ENCODE results near the gene HRAS.

The HRAS gene

DNA sequence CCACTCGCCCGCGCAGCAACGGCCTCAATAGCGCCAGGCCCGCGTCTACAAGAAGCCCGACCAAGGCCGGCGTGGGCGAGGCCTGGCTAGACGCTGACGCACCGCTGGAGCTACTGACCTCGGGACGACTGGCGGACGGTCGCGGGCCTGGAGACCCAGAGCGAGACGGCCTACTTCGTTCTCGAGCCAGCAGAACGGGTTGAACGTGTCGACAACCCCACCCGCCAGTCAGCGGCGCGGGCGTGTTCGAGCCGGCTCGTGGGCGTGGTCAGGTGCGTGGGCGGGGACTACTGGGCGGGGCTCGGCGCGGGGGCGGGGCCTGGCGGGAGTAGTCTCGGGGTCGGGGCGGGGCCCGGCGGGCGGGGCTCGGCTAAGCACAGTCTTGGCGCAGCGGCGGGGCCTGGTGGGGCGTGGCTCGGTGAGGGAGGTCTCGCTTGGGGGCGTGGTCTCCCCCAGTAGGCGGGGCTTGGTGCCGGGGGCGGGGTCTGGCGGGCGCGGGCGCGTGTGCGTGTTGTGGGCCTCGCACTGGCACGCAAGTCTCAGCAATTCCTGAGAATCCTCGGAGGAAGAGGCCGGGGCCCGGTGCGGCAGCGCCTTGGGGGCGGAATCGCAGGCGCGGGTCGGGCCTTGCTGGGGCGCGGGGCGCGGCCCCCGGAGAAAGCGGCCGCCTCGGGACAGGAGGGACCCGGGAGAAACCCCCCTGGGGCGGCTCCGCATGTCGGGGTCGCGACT, 28.2 kb downstream of the HRAS start, which contains the start of gene RNH1:
RNH1 (minus strand) TSS at position 248 of the 732 bp plus-strand sequence. CDS start 5,080 bp downstream, outside the sequence.
- DNase-seq: peak; percentile 97 to 98

DNA sequence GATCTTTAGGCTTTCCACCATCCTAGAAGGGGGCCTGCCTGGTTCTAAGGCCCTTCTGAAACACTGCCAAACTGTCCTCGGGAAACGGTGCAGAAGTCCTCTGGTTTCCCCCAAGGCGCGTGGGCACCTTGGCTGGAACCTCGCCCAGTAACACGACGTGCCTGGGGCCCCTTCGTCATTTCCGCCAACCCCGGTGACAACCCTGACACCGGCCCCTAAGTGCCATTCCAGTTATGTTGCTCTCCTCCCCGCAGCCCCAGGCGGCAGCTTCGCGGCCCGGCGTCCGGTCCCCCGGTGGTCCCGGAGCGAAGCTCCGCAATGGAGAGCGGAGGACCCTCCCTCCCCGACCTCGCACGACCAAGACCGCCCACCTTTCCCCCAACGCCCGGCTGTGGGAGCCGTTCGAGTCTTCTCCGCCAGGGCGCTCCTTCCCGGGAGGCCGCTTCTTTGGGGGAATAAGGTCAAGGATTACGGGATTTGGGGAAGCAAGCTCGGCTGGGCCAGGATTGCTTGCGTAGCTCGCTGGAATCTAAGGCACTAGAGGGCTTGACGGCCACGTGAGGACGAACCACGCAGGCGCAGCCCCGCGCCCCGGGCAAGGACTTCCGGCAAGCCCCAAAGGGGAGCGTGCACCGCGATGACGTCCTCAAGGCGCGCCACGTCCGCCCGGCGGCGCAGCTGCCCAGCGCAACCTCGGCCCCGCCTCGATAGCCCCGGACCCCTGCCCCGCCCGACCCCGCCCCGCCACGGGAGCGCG, 29.0 kb downstream of the HRAS start:
- peak; percentile 100 for DNase-seq

DNA sequence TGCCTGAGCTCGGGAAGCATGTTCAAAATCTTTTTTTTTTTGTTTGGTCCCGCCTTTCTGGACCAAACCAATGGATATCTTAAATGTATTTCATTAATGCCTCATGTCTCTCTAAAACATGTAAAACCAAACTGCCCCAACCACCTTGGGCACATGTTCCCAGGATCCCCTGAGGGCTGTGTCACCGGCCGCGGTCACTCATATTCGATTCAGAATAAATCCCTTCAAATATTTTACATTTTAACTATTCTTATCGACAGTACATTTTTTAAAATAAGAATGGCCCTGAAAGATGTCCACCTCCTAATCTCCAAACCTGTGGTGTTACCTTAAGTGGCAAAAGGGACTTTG, 30.4 kb downstream of the HRAS start:
- no peak for DNase-seq

DNA sequence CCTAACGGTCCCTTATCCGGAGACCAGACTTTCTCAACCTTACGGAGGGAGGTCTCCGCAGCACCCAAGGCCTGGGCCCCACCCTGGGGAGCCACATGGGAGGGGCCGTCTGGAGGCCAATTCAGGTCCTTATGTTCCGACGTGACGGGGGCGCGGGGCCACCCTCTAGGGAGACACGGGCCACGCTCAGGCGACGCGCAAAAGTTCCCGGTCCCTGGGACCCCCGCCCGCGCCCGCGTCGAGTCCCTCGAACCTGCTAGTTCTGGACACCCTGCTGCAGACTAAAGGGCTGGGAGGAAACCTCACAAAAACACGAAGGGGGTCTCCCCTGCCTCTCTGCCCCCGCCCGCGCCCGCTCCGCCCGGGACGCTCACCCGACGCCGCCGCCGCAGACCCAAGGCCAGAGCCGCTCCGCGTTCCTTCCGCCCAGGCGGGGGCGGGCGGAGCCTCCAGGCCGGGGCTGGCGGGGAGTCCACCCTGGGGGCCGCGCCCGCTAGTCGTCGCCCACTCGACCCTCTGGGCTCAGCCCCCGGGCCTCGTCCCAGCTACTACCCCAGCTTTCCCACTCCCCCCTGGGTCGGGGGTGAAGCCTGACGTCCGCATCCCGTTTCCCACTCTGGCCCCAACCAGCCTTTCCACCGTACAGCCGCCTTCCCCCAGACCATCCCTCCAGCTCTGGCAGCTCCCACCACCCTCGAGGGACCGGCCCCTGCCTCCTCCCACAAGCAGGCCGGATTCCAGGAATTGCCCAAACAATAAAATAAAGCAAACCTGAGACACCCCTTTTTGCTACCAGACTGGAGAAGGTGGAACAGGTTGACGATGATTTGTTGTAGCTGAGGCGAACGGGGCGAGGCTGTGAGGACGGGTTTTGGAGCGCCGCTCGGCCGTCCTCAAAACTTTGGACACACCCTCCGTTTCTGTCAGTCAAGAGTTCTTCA, 31.1 kb downstream of the HRAS start:
- DNase-seq: no peak

DNA sequence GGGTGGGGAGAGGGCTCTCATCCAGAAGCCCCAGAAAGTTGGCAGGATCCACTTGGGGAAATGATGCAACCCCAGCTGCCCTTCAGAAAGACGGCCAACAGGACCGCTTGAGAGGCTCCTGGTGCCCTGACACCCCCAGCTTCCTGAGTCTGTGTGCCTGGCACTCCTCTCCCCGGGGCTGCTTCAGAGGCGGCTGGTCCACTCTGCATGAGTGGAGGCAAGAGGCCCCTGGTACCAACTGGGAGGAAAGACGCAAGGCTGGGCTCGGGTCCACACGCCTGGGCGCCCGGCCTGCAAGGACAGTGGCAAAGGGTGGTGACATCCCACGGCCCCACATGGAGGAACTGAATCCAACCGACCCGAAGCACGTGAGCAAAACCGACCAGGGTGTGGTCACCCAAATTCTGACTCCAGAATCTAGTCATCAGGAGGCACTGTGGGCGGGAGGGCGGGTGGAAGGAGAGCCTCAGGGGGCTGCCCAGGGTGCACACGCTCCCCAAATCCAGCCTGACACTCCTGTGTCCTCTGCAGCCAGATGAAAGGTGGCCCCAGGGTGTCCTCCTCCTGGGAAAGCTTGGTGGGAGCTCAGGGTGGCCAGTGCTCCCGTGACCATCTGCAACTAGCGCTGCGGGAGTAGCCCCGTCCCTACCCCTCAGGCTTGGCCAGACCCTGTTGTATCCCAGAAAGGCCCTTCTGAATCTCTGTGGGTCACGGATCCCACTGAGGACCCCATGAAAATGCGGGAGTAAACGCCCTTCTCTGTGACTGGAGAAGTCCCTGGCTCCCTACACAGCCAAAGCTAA, 32.0 kb downstream of the HRAS start:
- DNase-seq: no peak

DNA sequence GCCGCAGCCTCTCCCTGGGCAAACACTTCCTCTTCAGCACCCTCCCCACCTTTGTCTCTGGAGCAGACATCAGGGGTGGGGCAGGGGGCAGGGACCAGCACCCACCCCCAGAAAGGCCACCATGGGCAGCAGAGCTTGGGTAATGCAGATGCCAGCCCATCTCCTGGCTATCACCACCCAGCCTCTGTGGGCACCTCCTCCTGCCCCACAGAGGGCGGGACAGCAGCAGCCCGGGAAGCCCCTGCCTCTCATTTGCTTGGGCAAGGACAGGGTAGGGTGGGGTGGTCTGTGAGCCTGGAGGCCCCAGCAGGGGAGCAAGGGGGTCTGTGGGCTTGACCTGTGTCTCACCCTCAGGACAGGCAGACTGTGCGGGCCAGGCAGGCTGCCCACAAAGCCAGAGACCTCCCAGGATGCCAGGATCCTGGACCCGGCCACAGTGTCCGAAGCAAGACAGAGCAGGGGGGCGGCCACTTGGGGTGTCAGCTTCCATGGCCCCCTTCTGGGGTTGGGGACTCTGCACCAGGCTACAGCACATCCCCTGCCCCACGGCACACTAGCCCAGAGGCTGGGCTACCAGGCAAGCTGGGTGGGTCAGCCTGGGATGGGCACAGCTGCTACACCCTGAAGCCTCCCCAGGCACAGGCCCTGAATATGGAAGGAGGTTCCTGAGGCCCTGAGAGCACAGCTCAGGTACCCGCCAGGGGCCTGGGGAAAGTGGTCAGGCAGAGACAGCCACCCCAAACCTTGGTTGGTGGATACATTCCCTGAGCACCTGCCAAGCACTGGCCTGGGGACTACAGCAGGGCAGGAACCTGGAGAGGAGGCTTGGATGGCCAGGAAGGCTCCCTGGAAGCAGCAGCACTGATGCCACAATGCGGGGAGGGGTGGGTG, 32.8 kb downstream of the HRAS start:
- DNase-seq: no peak

DNA sequence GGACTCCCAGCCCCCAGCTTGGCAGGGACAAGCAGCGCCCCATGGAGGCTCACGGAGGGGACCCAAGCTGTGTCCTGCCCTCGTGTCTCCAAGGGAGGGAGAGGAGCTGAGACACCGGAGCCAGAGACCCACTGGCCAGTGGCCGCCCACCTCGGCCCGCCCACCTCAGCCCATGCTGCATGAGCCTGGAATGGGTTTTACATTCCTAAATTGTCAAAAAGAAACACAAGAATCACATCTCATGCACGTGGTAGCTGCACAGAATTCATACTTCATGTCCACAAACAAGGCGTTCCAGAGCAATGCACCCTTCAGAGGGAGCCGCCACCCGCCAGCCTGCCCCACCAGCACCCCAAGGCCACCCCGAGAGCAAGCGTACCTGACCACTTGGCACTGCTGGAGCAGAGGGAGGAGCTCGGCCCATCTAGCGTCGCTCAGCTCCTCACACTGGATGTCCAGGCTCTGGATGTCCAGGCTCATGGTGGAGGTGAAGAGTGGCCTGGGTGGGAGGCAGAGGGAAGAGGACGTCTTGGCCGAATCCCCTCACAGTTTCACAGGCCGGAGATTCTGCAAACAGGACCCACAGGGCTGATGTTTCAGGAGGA, 33.6 kb downstream of the HRAS start:
- DNase-seq: no peak

DNA sequence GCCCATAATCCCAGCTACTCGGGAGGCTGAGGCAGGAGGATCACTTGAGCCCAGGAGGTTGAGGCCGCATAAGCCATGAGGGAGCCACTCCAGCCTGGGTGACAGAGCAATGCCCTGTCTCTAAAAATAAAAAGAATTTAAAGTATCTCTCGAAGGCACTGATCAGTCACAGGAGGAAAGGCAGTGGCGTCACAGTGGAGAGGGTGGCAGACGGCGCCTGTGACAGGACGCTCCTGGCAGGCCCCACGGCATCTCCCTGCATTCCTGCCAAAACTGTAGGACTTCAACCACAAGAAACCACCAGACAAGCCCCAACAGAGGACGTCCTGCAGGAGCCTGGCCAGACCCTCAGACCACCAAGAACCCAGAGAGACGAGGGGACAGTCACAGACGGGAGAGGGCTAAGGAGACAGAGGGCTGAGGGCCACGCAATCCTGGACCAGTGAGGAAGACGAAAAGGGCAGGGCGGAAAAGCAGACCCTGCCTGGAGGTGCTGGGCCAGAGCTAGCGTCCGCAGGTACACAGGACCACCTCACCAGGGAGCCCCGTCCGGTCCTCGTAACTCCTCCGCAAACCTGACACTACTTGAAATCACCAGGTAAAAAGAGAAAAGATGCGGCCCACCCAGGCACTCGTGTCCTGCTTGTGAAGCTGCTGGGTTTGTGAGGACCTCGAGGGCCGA, 34.2 kb downstream of the HRAS start:
- no peak for DNase-seq

DNA sequence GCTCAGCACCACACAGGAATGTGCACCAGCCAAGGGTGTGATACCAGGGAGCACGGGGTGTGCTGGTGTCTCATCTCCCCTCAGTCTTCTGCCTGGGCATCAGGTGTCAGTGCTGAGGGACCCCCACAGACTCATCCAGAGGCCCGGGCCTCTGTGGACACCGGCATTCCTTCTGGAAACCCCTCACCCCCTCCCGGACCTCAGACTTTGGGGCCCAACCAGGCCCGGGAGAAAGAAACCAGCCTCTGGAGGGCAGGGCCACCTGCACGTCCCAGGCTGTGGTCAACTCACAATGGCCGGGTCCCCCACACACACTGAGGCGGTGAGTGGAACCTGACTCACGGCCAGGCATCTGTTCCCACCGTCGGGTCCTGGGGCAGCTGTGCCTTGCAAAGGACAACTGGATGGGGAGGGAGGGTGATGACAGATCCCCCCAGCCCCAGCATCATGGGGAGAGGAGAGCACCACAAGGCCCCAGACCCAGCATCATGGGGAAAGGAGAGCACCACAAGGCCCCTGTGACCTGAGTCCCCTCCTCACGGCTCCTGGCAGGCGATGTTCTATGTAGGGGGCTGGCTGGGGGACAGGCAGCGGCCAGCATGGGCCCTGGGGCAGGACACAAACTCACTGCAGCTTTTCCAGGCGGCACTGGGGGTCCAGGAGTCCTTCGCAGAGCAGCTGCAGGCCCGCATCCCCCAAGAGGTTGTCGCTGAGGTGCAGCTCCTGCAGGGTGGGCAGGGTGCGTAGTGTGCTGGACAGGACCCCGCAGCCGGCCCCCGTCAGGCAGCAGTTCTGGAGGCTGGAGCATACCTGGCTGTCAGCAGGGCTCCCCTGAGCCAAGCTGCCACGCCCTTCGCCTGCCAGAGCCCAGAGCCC, 35.9 kb downstream of the HRAS start:
- DNase-seq: no peak

DNA sequence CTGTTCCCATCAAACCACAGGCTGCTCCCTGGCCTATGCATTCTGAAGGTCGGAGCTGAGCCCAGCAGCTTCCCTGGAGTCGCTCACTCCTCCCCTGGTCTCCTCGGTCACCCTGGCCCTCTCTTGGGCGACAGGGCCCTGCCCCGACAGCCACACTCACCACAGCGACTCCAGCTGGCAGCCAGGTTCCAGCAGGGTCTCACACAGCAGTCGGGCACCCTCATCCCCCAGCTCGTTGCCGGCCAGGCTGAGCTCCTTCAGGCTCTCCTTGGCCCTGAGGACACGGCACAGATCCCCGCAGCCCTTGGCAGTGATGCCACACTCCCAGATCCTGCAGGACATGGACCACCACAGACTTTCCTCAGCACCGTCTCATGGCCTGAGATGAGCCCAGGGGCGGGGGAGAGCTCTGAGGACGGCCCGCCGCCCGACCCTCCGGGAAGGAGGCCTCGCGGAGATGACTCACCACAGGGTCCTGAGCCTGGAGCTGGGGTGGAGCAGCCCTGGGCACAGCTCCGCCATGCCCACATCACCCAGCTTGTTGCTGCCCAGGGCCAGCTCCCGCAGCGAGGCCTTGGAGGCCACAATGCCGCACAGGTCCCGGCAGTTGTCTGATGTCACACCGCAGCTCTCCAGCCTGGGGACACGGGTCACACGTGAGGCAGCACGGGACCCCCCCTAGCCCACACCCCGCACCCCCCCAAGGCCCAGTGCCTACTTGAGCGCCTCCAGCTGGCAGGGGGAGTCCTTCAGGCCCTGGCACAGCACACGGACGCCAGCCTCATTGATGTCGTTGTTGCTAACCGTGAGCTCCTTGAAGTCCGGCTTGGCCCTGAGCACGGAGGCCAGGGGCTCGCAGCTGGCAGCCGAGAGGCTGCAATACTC, 36.8 kb downstream of the HRAS start:
- no peak for DNase-seq

DNA sequence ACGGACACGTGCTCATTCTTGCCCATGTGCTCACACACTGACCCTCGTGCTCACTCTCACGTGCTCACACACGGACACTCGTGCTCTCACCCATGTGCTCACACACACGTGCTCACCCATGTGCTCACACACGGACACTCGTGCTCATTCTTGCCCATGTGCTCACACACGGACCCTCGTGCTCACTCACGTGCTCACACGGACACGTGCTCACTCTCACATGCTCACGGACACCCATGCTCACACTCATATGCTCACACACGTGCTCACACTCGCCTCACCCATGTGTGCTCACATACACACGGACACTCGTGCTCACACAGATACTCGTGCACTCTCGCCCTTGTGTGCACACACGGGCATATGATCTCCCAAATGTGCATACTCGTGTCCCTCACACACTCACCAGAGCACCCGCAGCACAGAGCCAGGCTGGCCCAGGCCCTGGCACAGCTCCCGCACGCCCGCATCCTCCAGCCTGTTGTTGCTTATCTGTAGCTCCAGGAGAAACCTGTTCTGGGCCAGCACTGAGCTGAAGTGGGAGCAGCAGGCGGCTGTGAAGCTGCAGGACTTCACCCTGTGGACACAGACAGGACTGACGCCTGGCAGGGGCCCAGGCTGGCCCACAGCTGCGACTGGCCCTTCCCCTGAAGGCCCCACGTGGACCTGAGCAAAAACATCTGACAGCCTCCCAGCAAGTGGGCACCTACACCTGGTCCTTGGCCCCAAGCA, 37.6 kb downstream of the HRAS start:
- DNase-seq: no peak

DNA sequence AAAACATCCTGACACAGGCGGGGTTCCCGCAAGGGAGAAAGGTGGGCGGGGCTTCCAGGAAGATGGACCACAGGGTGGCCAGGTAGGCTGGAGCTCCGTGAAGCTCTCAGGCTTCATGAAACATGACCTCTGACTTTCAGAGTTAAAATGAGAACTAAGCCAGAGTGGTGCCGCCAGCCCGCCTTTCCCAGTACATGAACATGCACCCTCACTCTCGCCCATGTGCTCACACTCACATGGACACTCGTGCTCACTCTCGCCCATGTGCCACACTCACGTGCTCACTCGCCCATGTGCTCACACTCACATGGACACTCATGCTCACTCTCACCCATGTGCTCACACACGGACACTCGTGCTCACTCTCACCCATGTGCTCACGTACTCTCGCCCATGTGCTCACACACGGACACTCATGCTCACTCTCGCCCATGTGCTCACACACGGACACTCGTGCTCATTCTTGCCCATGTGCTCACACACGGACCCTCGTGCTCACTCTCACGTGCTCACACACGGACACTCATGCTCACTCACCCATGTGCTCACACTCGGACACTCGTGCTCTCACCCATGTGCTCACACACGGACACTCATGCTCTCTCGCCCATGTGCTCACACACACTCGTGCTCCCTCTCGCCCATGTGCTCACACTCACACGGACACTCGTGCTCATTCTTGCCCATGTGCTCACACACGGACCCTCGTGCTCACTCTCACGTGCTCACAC, 38.4 kb downstream of the HRAS start:
- no peak for DNase-seq

DNA sequence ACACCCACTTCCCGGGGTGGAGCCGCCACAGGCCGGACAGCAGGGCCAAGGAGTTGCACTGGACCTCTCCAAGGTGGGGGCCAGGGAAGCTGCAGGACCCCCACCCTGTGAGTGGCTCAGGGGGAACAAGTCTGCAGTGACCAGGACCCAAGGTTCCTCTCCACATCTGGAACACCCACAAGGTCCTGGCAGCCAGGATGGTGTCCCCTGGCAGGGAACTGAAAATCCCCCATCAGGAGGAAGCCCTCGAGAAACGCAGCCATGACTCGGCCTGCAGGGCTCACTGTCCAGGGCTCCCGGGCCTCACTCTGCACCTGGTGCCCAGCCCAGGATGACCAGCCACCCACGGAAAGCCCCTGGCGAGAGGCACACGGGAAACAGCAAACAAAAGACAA, 39.8 kb downstream of the HRAS start:
- DNase-seq: no peak

DNA sequence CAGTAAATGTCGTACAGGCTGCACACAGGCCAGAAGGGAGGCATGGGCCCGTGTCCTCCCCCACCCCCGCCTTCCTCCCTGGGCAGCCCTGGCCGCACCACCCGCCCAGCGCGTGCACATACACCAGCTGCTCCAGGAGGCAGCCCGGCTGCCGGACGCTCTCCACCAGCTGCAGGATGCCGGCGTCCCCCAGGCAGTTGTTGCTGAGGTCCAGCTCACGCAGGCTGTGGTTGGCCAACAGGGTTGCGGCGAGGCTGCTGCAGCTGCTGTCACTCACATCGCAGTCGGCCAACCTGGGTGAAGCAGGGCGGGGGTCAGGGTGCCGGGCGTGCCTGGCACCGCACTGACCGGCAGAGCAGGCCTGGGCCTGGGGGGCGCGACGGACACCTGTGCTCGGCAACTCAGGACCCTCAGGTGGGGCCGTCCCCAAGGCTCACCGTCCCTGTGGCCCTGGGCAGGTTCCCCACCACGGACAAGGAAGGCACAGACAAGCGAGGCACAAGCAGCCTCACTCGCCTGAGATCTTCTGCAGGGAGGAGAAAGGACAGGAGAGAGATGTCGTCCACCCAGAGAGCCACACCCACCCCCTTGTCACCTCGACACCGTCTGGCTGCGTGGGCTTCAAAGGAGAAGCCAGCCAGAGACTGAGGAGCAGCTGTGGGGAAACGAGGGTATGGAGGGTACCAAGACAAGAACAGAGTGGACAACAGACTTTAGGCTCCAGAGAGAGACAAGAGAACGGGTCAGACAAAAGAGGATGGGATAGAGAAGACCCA, 40.4 kb downstream of the HRAS start:
- no peak for DNase-seq

DNA sequence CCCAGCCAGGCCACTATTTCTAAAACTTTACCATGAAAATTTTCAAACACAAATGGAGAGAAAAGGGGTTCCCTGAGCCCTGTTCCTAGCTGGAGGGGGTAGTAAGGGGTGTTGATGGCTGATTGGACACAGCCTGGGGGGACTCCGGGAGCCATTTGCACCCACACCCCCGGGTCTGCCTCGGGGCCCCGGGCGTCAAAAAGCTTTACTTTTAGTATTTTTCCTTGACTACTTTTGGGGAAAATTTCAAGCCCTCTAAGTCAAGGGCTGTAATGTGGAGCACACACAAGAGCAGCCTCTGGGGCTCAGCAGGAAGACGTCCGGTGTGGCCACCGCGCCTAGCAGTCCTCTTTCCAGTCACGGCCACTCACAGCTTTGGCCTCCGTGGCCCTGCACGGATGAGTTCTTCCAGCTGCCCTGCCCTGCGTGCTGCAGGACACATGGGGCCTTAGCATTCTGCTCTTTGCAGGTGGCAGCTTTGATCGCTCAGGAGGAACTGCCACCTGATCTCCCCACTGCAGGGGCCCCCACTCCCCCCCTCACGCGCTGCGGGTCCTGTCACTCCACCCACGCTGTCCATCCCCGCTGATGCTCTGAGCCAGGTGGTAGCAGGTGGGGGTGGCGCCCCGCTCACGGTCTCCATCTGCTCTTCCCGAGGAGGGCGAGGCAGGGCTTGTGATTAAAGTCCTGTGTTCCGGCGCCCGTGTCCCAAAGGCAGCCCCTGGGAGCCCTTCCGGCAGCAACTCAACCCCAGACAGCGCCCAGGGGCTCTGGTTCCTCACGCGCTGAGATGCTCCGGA, 42.7 kb downstream of the HRAS start:
- no peak for DNase-seq
